DND-41 (cell line): ENCODE data around the gene ADCY7.
A peak's percentile ranks its signal among the peaks of the same experiment; 100 is the strongest.

Experiments
- ATAC-seq: fragments of 200-7000 bp; cut with Tn5 transposase; 3 replicates; pipeline ENCODE4 v1.9.1; 2021; ENCODE audit warnings: low read depth; ENCODE audit not compliant: insufficient read depth
- DNase-seq: peaks from one replicate; pipeline ENCODE4 v3.0.0-alpha.2; 2020
- H2AFZ ChIP-seq: 2 replicates; pipeline ENCODE4 v1.6.0; 2012; ENCODE audit warnings: low read depth, low read length
- H3K27ac ChIP-seq: 2 replicates; pipeline ENCODE4 v1.5.1; 2012; ENCODE audit warnings: low read length, inconsistent platforms
- H3K27me3 ChIP-seq: fragments of 200-600 bp; sonication (generic); 2 replicates; pipeline ENCODE4 v1.6.0; 2012; ENCODE audit warnings: low read length, mild to moderate bottlenecking, inconsistent platforms; ENCODE audit not compliant: insufficient read depth, poor library complexity
- H3K36me3 ChIP-seq: 2 replicates; pipeline ENCODE4 v1.5.1; 2012; ENCODE audit warnings: low read length, inconsistent platforms; ENCODE audit not compliant: insufficient read depth
- H3K4me1 ChIP-seq: 2 replicates; pipeline ENCODE4 v1.5.1; 2012; ENCODE audit warnings: mild to moderate bottlenecking, low read length; ENCODE audit not compliant: insufficient read depth
- H3K4me2 ChIP-seq: 2 replicates; pipeline ENCODE4 v1.6.0; 2012; ENCODE audit warnings: mild to moderate bottlenecking, moderate library complexity, low read length, inconsistent platforms; ENCODE audit not compliant: insufficient read depth
- H3K4me3 ChIP-seq, 2 experiments: fragments of 200-600 bp in 1 of 2; shearing (Covaris generic) in 1 of 2; 2 replicates each; pipeline ENCODE4 v1.5.1; 2012 to 2016; ENCODE audit warnings: inconsistent platforms in 2 of 2, low read length in 2 of 2, mild to moderate bottlenecking in 2 of 2, low read depth in 1 of 2, moderate library complexity in 1 of 2
- H3K79me2 ChIP-seq: 2 replicates; pipeline ENCODE4 v1.6.0; 2012; ENCODE audit warnings: low read length, inconsistent platforms; ENCODE audit not compliant: insufficient read depth
- H3K9ac ChIP-seq: 2 replicates; pipeline ENCODE4 v1.6.0; 2012; ENCODE audit warnings: low read depth, mild to moderate bottlenecking, inconsistent platforms, low read length, moderate library complexity
- H3K9me3 ChIP-seq: 2 replicates; pipeline ENCODE4 v1.5.1; 2012; ENCODE audit warnings: low read length, moderate library complexity, mild to moderate bottlenecking, inconsistent platforms; ENCODE audit not compliant: insufficient read depth, severe bottlenecking
- H4K20me1 ChIP-seq: 2 replicates; pipeline ENCODE4 v1.6.0; 2012; ENCODE audit warnings: low read length; ENCODE audit not compliant: insufficient read depth
- EZH2 ChIP-seq: IDR thresholded peaks from 3 replicates; pipeline ENCODE4 v1.6.1; 2012; ENCODE audit warnings: borderline replicate concordance, low read depth, mild to moderate bottlenecking, moderate library complexity, low read length, inconsistent platforms; ENCODE audit not compliant: severe bottlenecking
- TF ChIP-seq, protein P1 (sequence below): IDR thresholded peaks from 2 replicates; pipeline ENCODE4 v1.5.1; 2012; ENCODE audit warnings: borderline replicate concordance, low read length, moderate library complexity, mild to moderate bottlenecking; ENCODE audit not compliant: poor library complexity, severe bottlenecking; ENCODE audit errors: extremely low read depth

The ADCY7 gene

GRCh38 chr16:50284131-50284911 lies 18.0 kb downstream of the ADCY7 start:
- Histone ChIP-seq H3K4me1 (no peaks in the 10 kb centered on the region), H3K9ac (no peak overlapping the region), H3K4me3 (no peak overlapping the region), H3K9me3 (peaks cover 6% of the 10 kb centered on the region), H2AFZ (no peak overlapping the region), H3K27me3 (no peaks in the 10 kb centered on the region), H3K79me2 (no peaks in the 10 kb centered on the region), H3K36me3 (no peaks in the 10 kb centered on the region), H3K27ac (no peak overlapping the region), H3K4me2 (no peak overlapping the region), H4K20me1 (peaks cover 11% of the 10 kb centered on the region; the same call in 1 of the 2 replicates)
- ATAC-seq: 0 out of 3 replicates have a peak, but pooled peaks have one; percentile 20
- no peak for DNase-seq
- TF ChIP-seq EZH2: no peak

GRCh38 chr16:50285406-50286003 lies 19.2 kb downstream of the ADCY7 start:
- Histone ChIP-seq H3K9ac (no peak overlapping the region), H3K4me3 (no peak overlapping the region), H3K4me1 (no peaks in the 10 kb centered on the region), H2AFZ (no peak overlapping the region), H3K27me3 (no peaks in the 10 kb centered on the region), H3K4me2 (no peak overlapping the region), H3K79me2 (no peaks in the 10 kb centered on the region), H3K36me3 (no peaks in the 10 kb centered on the region), H3K27ac (no peak overlapping the region), H4K20me1 (peaks cover 11% of the 10 kb centered on the region; the same call in 1 of the 2 replicates), H3K9me3 (peaks cover 6% of the 10 kb centered on the region)
- ATAC-seq: no peak
- TF ChIP-seq, protein P1, sequence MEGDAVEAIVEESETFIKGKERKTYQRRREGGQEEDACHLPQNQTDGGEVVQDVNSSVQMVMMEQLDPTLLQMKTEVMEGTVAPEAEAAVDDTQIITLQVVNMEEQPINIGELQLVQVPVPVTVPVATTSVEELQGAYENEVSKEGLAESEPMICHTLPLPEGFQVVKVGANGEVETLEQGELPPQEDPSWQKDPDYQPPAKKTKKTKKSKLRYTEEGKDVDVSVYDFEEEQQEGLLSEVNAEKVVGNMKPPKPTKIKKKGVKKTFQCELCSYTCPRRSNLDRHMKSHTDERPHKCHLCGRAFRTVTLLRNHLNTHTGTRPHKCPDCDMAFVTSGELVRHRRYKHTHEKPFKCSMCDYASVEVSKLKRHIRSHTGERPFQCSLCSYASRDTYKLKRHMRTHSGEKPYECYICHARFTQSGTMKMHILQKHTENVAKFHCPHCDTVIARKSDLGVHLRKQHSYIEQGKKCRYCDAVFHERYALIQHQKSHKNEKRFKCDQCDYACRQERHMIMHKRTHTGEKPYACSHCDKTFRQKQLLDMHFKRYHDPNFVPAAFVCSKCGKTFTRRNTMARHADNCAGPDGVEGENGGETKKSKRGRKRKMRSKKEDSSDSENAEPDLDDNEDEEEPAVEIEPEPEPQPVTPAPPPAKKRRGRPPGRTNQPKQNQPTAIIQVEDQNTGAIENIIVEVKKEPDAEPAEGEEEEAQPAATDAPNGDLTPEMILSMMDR: no peak
- TF ChIP-seq EZH2: no peak
- DNase-seq: no peak

GRCh38 chr16:50286681-50287080 lies 20.3 kb downstream of the ADCY7 start:
- H3K4me1 ChIP-seq: no peaks in the 10 kb centered on the region
- H3K9ac ChIP-seq: no peak overlapping the region
- 0 out of 2 replicates have a peak, but pooled peaks cover 4% of the 10 kb centered on the region for H4K20me1 ChIP-seq
- no peak overlapping the region for H2AFZ ChIP-seq
- TF ChIP-seq, protein P1: no peak
- no peak for TF ChIP-seq EZH2
- H3K27ac ChIP-seq: no peak overlapping the region
- ATAC-seq: no peak
- H3K9me3 ChIP-seq: peaks cover 6% of the 10 kb centered on the region
- H3K4me2 ChIP-seq: no peak overlapping the region
- no peaks in the 10 kb centered on the region for H3K36me3 ChIP-seq
- H3K27me3 ChIP-seq: no peaks in the 10 kb centered on the region
- H3K4me3 ChIP-seq: no peak overlapping the region
- DNase-seq: no peak
- H3K79me2 ChIP-seq: no peaks in the 10 kb centered on the region

DNA sequence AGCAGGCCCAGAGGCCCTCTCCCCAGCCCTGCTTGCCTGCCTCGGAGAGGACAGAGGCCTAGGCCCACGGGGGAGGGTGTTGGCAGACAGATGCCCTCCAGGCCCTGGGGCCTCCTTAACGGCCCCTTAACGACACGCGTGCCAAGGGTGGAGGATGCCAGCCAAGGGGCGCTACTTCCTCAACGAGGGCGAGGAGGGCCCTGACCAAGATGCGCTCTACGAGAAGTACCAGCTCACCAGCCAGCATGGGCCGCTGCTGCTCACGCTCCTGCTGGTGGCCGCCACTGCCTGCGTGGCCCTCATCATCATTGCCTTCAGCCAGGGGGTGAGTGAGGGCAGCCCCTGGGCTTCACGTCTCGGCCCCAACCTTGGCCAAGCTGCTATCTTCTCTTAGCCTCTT lies 21.7 kb downstream of the ADCY7 start:
- Histone ChIP-seq H2AFZ (no peak overlapping the region), H3K27me3 (no peaks in the 10 kb centered on the region), H3K9ac (no peak overlapping the region), H3K9me3 (peaks cover 6% of the 10 kb centered on the region), H3K4me3 (no peak overlapping the region), H4K20me1 (no peaks in the 10 kb centered on the region), H3K36me3 (no peaks in the 10 kb centered on the region), H3K4me2 (no peak overlapping the region), H3K79me2 (no peaks in the 10 kb centered on the region), H3K4me1 (no peaks in the 10 kb centered on the region), H3K27ac (no peak overlapping the region)
- DNase-seq: no peak
- TF ChIP-seq, protein P1: no peak
- no peak for TF ChIP-seq EZH2
- no peak for ATAC-seq
